CD14-positive monocyte (primary cell): ENCODE measurements around the gene CDA. TPM values are rescaled to one million over a fixed set of nuclear protein-coding genes. Genes with fewer than 3 reads are reported as not detected.

ENCODE experiments used
- DNase-seq, 3 donors: peaks; one replicate each; pipeline ENCODE4 v3.0.0-alpha.2; 2011 to 2022
- H2AFZ ChIP-seq: 2 replicates; pipeline ENCODE4 v1.6.0; 2012; ENCODE audit warnings: mild to moderate bottlenecking, low read depth, low read length, inconsistent platforms; ENCODE audit not compliant: insufficient read depth, poor library complexity, severe bottlenecking
- H3K27ac ChIP-seq, 2 donors: 1 replicate in 1 of 2; 2 replicates in 1 of 2; pipeline ENCODE4 v1.5.1; 2012 to 2013; ENCODE audit warnings: low read length in 2 of 2, control low read depth in 1 of 2, inconsistent platforms in 1 of 2, low read depth in 1 of 2, mild to moderate bottlenecking in 1 of 2
- H3K27me3 ChIP-seq, 2 donors: one replicate each; pipeline versions ENCODE4 v1.6.0 to v1.6.1; 2011 to 2013; ENCODE audit warnings: low read length in 2 of 2; ENCODE audit not compliant: control insufficient read depth in 2 of 2, insufficient read depth in 2 of 2
- H3K36me3 ChIP-seq, 2 donors: replicated peaks in 1 of 2; 1 replicate in 1 of 2; 2 replicates in 1 of 2; pipeline versions ENCODE4 v1.5.1 to v1.6.1; 2012 to 2013; ENCODE audit warnings: low read length in 2 of 2, control low read depth in 1 of 2, inconsistent platforms in 1 of 2, mild to moderate bottlenecking in 1 of 2; ENCODE audit not compliant: insufficient read depth in 2 of 2, control insufficient read depth in 1 of 2
- H3K4me1 ChIP-seq, 2 donors: 1 replicate in 1 of 2; 2 replicates in 1 of 2; pipeline versions ENCODE4 v1.5.1 to v1.6.1; 2012 to 2013; ENCODE audit warnings: low read length in 2 of 2, control low read depth in 1 of 2, inconsistent platforms in 1 of 2, mild to moderate bottlenecking in 1 of 2, moderate library complexity in 1 of 2; ENCODE audit not compliant: insufficient read depth in 2 of 2, control insufficient read depth in 1 of 2
- H3K4me2 ChIP-seq: replicated peaks from 2 replicates; pipeline ENCODE3; 2012; ENCODE audit warnings: low read length, moderate library complexity, mild to moderate bottlenecking; ENCODE audit not compliant: poor library complexity, severe bottlenecking; ENCODE audit errors: extremely low read depth
- H3K4me3 ChIP-seq, 3 experiments: fragments of 200-600 bp in 1 of 3; sonication (generic) in 1 of 3; replicated peaks in 1 of 3; 1 replicate in 2 of 3; 2 replicates in 1 of 3; pipeline ENCODE4 v1.5.1; 2011 to 2013; ENCODE audit warnings: low read length in 3 of 3, mild to moderate bottlenecking in 3 of 3, control low read depth in 2 of 3, low read depth in 2 of 3, inconsistent platforms in 1 of 3, moderate library complexity in 1 of 3
- H3K79me2 ChIP-seq: 2 replicates; pipeline ENCODE4 v1.6.0; 2012; ENCODE audit warnings: mild to moderate bottlenecking, control low read depth, inconsistent platforms, low read length, moderate library complexity; ENCODE audit not compliant: insufficient read depth
- H3K9ac ChIP-seq: 2 replicates; pipeline ENCODE4 v1.6.0; 2017; ENCODE audit warnings: low read length, mild to moderate bottlenecking; ENCODE audit not compliant: insufficient read depth, poor library complexity, severe bottlenecking
- H3K9me3 ChIP-seq, 2 donors: replicated peaks in 1 of 2; 1 replicate in 1 of 2; 2 replicates in 1 of 2; pipeline versions ENCODE4 v1.5.1 to v1.6.1; 2012 to 2013; ENCODE audit warnings: low read length in 2 of 2, control low read depth in 1 of 2; ENCODE audit not compliant: control insufficient read depth in 1 of 2, insufficient read depth in 1 of 2
- H4K20me1 ChIP-seq: 2 replicates; pipeline ENCODE4 v1.6.0; 2012; ENCODE audit warnings: mild to moderate bottlenecking, low read length, control low read depth, moderate library complexity; ENCODE audit not compliant: insufficient read depth
- H3K27ac Mint-ChIP-seq, 7 donors: one replicate each; pipeline ENCODE4 v1.8.0; 2020; ENCODE audit warnings: mild to moderate bottlenecking in 7 of 7, mixed read lengths in 7 of 7, moderate library complexity in 6 of 7, inconsistent platforms in 2 of 7
- H3K27me3 Mint-ChIP-seq, 3 donors: one replicate each; pipeline ENCODE4 v1.8.0; 2021 to 2022; ENCODE audit warnings: low read depth in 3 of 3, mild to moderate bottlenecking in 3 of 3, mixed read lengths in 3 of 3, moderate library complexity in 3 of 3, inconsistent platforms in 1 of 3
- H3K36me3 Mint-ChIP-seq, 2 donors: one replicate each; pipeline ENCODE4 v1.8.0; 2020; ENCODE audit warnings: mixed read lengths in 2 of 2, inconsistent platforms in 1 of 2, mild to moderate bottlenecking in 1 of 2
- H3K4me1 Mint-ChIP-seq: one replicate; pipeline ENCODE4 v1.8.0; 2020; ENCODE audit warnings: mild to moderate bottlenecking, mixed read lengths
- H3K4me3 Mint-ChIP-seq, 2 donors: one replicate each; pipeline ENCODE4 v1.8.0; 2020; ENCODE audit warnings: mild to moderate bottlenecking in 2 of 2, mixed read lengths in 2 of 2, moderate library complexity in 1 of 2
- H3K9me3 Mint-ChIP-seq, 7 donors: one replicate each; pipeline ENCODE4 v1.8.0; 2020 to 2022; ENCODE audit warnings: mixed read lengths in 7 of 7, mild to moderate bottlenecking in 6 of 7, moderate library complexity in 6 of 7, inconsistent platforms in 2 of 7
- WGBS: methylation state at CpG from one replicate; pipeline ENCODE4 v1.1.5; 2013; ENCODE audit warnings: missing lambda C conversion rate; ENCODE audit not compliant: insufficient coverage; 5-methylcytosine and 5-hydroxymethylcytosine counted together
- intact Hi-C, 2 donors: fragments of 100-400 bp; cut with micrococcal nuclease; formaldehyde crosslinking; loops; one replicate each; pipeline versions ENCODE4 v1.15.0 to v1.15.1; 2023
- polyA plus RNA-seq, 3 donors: library from polyadenylated mRNA; depleted of rRNA in 1 of 3; unstranded in 2 of 3; stranded (reverse) in 1 of 3; fragments of 300-500 nt in 2 of 3; fragments of >200 nt in 1 of 3; fragmentation: Illumina TruSeq in 2 of 3; gene quantifications; 1 replicate in 2 of 3; 2 replicates in 1 of 3; pipeline ENCODE4 v1.2.3, GENCODE V29; 2012 to 2021
- TF ChIP-seq, protein P1 (sequence below): fragments of 200-600 bp; IDR thresholded peaks from one replicate; pipeline ENCODE4 v1.8.0; 2022; ENCODE audit warnings: antibody characterized with exemption, mild to moderate bottlenecking

The CDA gene
- polyA plus RNA-seq, 3 donors: 113 to 348 (median 217) TPM

DNA sequence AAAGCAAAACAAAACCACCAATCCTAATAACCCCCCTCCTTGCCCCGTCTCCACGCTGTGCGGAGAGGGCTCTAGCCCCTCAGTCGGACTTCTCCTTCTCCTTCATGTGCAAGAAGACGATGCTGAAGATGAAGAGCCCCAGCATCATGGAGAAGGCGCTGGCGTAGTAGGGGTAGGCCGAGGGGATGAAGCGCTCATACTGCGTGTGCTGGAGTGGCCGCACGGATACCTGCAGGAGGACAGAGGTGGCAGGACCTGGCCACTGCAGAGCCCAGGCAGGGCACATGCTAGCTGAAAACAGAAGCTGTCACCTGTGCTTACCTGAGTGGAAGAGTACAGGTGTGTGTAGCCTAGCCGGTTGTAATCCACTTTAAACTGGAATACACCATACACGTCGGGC, 63.4 kb downstream of the CDA start:
- Histone ChIP-seq H3K4me3 (no peak overlapping the region), H3K79me2 (peaks cover 22% of the 10 kb centered on the region), H3K9ac (no peak overlapping the region), H3K9me3 (no peaks in the 10 kb centered on the region), H3K4me1 (no peaks in the 10 kb centered on the region), H3K36me3 (peaks cover 88 to 98% of the 10 kb centered on the region in 2 donors), H4K20me1 (peaks cover 48% of the 10 kb centered on the region), H3K27ac (no peak overlapping the region), H2AFZ (no peak overlapping the region), H3K4me2 (no peak overlapping the region), H3K27me3 (no peaks in the 10 kb centered on the region)
- DNase-seq: no peak
- Mint-ChIP-seq H3K4me1 (no peaks in the 10 kb centered on the region), H3K36me3 (peaks cover 89 to 100% of the 10 kb centered on the region in 2 donors), H3K27ac (no peak overlapping the region), H3K9me3 (no peaks in the 10 kb centered on the region), H3K4me3 (no peak overlapping the region), H3K27me3 (peaks cover 0 to 1% (median 0%) of the 10 kb centered on the region in 3 donors)
- WGBS: 100% methylated on average over 14 of the region's 15 CpGs
- TF ChIP-seq, protein P1, sequence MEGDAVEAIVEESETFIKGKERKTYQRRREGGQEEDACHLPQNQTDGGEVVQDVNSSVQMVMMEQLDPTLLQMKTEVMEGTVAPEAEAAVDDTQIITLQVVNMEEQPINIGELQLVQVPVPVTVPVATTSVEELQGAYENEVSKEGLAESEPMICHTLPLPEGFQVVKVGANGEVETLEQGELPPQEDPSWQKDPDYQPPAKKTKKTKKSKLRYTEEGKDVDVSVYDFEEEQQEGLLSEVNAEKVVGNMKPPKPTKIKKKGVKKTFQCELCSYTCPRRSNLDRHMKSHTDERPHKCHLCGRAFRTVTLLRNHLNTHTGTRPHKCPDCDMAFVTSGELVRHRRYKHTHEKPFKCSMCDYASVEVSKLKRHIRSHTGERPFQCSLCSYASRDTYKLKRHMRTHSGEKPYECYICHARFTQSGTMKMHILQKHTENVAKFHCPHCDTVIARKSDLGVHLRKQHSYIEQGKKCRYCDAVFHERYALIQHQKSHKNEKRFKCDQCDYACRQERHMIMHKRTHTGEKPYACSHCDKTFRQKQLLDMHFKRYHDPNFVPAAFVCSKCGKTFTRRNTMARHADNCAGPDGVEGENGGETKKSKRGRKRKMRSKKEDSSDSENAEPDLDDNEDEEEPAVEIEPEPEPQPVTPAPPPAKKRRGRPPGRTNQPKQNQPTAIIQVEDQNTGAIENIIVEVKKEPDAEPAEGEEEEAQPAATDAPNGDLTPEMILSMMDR: no peak
- intact Hi-C loops: no loop called here

DNA sequence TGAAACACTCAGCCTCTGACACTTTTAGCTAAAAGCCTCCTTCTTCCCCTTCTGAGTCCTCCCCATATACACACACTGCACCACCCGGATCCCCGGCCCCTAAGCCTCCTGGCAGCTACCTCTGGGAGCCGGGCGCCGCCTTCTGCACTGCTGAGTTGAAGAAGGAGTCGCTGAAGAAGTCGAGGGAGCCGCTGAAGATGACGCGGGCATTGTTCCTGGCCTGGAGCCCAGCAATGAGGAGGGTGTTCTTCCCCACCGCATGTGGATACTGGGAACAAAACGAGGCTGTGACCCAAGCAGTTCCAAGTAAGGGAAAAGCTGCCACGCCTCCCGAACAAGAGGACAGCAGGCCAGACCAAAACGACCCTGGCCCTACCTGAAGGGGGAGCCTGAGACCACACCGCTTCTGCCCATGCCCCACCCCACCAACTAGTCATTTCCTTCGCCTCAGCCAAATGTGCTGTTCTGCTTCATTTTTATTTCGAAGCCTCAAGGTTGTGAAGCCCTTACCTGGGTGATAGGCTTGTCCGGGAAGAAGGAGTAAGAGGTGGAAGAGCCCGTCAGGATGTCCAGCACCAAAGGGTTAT, 65.3 kb downstream of the CDA start:
- no peak for DNase-seq
- peaks cover 65% of the 10 kb centered on the region for H4K20me1 ChIP-seq
- Mint-ChIP-seq H3K27me3 (peaks cover 0 to 1% (median 0%) of the 10 kb centered on the region in 3 donors), H3K9me3 (no peaks in the 10 kb centered on the region), H3K4me3 (no peak overlapping the region), H3K36me3 (peaks cover 85 to 99% of the 10 kb centered on the region in 2 donors), H3K4me1 (peaks cover 1% of the 10 kb centered on the region), H3K27ac (peak overlapping the region in 3 of 7 donors; percentile 10 to 31 (median 15))
- H2AFZ ChIP-seq: no peak overlapping the region
- H3K4me2 ChIP-seq: no peak overlapping the region
- H3K27ac ChIP-seq: no peak overlapping the region
- H3K9ac ChIP-seq: no peak overlapping the region
- H3K79me2 ChIP-seq: peaks cover 41% of the 10 kb centered on the region
- peaks cover 0 to under 1% of the 10 kb centered on the region in 2 donors for H3K4me1 ChIP-seq
- H3K4me3 ChIP-seq: no peak overlapping the region
- WGBS: 93% methylated on average over 14 of the region's 20 CpGs
- H3K36me3 ChIP-seq: peaks cover 84 to 98% of the 10 kb centered on the region in 2 donors
- TF ChIP-seq, protein P1: no peak
- no peaks in the 10 kb centered on the region for H3K27me3 ChIP-seq
- intact Hi-C loops: no loop called here
- H3K9me3 ChIP-seq: no peaks in the 10 kb centered on the region
